T-helper 9 cell (primary cell): ENCODE measurements around the gene SETMAR.

Experiments
- DNase-seq: peaks from one replicate; pipeline ENCODE4 v3.0.0-alpha.2; 2020

SETMAR gene

DNA sequence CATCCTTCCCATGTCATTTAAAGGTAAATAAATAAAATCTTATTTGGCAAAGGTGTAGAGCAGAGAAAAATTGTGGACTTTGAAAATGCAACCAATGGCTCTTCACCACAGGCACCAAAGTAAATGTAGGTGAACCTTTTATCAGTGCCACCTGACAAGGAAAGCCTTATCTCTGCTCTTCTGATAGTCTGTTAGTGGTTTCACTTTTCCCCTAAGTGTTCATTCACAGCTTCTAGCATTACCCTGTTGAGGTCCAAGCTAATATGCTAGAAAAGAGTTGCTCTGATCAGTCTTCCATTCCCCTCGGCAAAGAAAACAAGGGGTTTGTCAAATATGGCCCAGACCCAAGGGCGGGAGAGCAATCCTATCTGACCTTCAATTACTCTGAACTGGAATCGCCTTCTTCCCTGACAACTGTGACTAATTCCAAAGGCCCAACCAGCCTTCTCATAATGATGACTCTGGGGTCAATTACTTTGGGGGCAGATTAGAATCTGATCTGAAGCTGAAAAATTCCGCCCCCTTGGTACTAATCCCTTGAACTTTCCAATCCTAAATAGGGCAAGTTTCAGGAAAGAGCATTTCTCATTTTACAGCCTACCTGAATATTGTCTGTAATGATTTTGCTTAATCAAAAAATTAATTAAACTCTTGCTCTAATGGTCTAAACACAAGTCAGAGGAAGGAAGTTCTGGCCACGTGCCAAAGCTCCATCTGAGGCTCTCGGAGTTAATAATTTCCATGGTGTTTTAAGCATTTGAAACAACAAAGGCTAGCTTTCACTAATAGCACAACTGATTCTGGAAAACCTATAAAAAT is 52.4 kb downstream of the SETMAR start:
- no peak for DNase-seq

DNA sequence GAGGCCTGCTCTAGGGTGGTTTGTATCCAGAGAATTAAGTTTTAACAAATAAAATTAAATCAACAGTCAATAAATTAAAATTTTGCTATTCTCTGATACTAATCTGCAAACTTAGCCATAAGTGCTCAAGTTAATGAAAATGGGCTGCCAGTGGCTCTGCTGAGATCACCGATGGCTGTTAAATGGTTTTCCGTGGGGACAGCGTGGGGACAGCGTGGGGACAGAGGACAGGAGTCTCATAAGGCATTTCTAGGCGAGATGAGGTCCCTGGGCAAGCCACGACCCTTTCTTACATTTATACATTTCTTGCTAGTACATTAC is 53.0 kb downstream of the SETMAR start:
- no peak for DNase-seq

DNA sequence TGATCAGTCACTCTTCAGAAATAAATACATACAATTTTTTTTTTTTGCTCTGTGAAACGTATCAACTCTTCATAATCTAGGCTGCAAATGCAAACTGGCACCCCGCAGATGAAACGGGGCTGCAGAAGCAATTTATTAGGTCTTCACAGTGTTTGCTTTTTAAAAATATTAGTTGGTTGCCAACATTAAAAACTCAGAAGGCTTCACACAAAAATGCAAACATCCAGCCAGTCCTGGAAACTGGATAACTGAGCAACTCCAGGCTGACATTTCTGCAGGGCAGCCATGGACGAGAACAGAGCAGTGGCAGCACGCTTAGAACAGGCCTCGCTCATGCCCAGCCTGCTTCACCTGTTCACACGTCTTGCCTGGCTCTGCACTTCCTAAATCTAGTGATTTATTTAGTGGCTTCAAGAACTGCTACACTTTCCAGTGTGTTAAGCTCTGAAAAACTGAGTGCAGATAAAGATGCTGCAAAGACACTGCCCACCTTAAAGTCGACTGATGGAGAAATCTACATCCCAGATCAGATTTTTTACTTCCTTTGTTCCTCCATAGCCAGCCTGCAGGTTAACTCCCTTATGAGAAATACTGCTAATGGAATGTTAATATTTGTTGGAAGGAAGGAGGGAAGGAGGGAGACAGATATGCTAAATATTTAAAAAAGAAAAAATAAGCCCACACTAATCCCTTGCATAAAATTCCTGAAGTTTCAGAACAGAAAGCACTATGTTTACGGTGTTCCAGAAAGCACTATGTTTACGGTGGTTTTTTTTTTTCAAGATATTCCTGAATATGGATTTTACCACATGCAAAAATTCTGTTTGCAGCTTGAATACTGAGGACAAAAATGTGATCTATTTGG is 53.6 kb downstream of the SETMAR start:
- DNase-seq: no peak

DNA sequence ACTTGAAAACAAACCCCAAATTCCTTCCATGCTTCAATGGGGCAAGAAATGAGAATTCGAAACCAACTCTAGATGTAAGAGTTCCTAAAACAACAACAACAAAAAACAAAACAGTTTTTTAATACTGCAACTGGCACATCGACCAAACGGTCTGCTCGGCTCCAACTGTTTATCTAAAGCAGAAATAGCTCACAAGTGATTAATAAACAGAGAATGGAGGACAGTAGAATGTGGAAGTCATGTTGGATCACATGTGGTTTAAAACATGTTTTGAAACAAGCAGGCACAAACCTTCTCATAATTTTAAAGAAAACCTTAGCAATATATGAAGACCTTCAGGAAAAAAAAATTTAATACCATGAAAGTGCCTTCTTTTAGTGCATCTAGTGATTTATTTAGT is 55.1 kb downstream of the SETMAR start:
- no peak for DNase-seq

DNA sequence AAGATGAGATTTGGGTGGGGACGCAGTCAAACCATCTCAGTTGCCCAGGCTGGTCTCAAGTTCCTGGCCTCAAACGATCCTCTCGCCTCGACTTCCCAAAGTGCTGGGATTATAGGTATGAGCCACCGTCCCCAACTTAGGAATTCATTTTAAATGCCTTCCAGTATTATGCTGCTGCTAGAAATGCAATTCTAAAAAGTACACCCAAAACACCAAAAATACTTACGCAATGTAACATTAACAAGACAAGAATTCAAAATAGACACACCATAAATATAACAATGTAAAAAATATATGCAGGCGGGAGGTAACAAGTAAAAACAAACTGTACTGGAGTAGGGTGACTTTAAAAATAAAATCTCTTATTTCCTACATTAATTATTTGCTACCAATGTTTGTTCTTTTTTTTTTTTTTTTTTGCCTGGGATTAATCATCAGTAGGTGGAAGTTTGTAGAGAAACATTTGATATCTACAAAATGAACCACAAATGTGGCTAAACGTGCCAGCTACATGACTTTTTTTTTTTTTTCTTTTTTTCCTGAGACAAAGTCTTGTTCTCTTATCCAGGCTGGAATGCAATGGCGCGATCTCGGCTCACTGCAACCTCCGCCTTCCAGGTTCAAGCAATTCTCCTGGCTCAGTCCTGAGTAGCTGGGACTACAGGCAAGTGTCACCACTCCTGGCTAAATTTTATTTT is 56.8 kb downstream of the SETMAR start:
- no peak for DNase-seq

DNA sequence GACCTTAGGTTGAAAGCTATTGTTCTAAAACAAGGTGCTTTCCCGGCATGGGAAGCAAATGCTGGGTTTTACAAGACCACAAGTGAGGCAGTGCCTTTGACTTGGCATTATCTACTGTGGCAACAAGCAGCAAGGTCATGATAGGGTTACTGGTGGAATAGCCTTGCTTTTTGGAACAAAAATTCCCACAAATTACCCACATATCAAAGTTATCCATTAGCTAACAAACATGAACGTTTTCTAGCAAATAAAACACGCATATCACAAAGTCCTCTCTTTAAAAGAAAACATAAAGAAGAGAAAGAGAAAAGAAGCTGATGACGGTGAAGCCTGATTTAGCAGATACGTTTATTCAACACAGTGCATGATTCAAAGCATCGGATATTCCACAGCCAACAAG is 57.6 kb downstream of the SETMAR start:
- DNase-seq: no peak

DNA sequence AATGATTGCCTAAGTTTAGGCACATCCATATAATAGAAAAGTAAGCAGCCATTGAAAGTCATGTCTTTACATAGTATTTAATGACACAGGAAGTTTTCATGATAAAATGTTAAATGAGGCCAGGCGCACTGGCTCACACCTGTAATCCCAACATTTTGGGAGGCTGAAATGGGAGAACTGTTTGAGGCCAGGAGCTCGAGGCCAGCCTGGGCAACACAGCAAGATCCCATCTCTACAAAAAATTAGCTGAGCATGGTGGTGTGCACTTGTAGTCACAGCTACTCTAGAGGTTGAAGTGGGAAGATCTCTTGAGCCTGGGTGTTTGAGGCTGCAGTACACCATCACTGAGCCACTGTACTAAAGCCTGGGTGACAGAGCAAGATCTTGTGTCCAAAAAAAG is 59.4 kb downstream of the SETMAR start:
- no peak for DNase-seq
